Measurements from ENCODE around the gene PRKAG2.
"Not testable (repeated sequence)": the region's sequence is repeated elsewhere in the genome, so short reads cannot be mapped to it uniquely, and the experiment has no call there.

Gene PRKAG2

DNA sequence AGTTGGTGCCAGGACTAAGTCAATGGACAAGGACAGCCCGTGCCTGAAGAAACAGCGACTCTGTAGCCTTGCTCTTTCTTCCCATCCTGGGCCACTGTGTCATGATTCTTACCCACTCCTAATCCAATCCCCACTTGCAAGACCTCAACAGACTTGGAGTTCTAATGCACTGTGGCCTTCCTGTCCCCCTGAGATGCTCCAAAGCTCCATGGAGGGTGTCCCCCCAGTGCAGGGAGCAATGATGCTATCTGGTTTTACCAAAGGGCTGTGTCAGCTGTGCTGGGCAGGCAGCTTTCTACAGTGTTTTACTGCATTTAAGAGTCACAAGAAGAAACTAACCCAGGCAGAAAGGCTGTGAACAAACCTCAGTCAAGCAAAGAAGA is 108.1 kb downstream of the PRKAG2 start:
- no peak for DNase-seq (ENCODE audit: low read depth in 2 of 2)

DNA sequence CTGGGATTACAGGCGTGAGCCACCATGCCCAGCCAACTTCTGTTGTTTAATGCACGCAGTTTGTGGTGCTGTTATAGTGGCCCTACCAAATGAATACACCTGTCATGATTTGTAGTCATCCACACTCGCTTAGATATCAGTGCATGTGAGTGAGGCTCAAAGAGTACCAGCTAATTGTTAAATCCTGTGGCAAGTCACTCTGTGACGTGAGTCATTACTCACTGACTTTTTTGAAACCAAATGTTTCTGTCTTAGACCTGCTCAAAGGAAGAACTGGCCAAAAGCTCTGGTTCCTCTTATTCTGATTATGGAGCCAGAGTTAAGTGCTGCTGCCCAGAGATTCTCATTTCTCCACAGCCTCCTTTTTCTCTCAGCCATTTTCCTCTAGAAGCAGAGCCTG is 109.4 kb downstream of the PRKAG2 start:
- no peak for DNase-seq (ENCODE audit: low read depth in 2 of 2)

DNA sequence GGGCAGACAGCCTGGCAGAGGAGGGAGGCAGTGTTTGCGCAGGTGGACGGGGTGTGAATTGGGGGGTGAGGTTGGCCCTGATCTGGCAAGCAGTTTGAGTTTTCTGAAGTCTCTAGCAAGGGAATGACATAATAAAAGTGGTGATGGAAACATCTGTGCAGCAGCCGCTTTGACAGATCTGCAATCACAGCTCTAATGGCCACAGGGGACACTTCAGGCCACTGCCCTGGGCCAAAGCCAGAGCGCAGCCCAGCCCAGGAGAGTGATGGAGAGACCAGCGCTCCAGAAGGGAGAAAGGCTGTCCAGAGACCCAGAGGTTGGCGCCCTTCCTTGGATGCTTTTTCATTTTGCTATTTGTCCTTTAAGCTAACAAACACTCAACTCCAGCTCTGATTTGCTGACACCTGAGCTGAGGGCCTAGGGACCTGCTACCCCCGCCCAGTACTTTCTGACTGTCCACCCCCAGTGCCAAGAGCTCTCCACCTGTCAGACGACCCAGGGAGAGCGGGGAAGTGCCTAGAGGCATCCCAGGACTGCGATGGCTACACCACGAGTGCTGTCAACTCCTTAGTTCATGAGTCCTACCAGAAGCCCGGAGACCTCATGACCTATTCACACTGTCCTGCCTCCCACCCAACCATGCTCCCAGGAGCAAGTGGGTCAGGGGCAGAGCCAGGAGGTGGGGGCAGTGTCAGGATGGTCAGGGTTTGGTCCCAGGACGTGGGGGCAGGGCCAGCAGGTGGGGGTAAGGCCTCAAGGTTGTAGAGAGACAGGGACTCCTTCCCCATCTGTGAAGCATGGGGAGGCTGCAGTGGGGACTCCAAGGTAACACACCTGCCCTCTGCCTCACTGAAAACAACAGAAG is 112.6 kb downstream of the PRKAG2 start:
- no peak for DNase-seq (ENCODE audit: low read depth in 2 of 2)

DNA sequence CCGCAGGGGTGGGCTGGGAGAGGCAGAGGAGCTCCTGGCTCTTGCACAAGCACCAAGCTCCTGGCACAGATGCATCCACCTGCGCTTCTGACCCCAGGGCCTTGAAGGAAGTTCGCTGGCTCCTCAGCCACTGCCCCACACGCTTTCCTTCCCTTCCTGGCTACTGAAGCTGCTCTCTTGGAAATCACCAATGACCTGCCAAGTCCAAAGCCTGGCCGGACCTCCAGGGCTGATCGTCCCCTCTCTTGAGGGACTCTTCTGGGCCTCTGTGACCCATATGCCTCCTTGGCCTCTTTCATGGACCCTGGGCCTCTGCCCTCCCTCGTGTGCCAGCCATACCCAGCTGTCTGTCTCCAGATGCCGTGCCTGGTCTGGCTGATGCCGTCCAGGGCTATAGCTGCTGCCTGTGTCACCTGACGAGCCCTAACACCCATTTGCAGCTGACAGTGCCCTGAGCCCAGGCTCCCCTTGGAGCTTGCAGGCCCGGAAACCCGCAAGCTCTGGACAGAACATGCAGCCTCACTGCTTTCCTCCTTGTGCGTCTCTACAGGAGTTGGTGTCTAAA is 113.4 kb downstream of the PRKAG2 start:
- DNase-seq (ENCODE audit: low read depth in 2 of 2): no peak

DNA sequence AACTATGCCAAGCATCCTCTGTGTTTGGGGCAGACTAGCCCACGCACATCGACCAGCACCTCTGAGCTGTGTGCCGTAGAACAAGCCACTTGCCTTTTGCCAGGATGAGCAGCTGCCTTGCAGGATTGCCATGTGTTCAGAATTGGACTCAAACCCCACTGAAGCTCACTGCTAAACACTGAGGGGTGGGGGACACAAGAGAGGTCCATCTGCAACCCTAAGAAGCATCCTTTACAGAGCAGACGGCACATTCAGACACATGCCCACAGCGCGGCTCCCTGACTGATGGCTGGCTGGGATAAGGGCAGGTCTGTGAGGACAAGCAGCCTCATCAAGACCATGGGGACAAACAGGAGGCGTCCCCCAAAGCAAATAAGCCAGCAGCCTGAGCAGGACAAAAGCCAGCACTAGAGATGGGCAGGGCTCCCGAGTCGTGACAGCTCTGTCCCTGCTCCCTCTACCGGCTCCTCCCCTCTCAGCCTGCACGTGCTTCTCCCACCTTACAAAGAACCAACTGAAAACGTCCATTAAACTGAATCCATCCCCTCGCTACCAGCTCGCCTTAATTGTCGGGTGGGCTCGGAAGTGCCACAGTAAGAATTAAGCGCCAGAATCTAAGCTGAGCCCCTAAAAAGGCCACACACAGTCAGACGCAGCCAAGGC is 114.2 kb downstream of the PRKAG2 start:
- no peak for DNase-seq (ENCODE audit: low read depth in 2 of 2)

DNA sequence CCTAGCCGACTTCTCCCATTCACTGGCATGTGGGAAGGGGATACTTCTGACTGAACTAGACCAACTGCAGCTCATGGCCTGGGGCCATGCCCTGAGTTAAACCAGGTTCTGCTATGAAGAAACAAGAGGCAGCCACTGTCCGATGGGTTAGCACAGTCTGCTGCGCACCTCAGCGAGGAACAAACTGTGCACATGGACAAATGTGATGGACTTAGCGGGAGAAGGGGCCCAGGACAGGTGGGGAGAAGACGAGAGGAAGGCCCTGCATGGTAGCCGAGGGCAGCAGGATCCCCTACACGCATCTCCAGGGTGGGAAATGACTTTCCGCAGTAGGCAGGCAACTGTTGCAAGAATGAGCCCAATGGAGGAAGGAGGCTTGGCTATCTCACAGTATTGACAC is 115.0 kb downstream of the PRKAG2 start:
- DNase-seq (ENCODE audit: low read depth in 2 of 2): no peak

DNA sequence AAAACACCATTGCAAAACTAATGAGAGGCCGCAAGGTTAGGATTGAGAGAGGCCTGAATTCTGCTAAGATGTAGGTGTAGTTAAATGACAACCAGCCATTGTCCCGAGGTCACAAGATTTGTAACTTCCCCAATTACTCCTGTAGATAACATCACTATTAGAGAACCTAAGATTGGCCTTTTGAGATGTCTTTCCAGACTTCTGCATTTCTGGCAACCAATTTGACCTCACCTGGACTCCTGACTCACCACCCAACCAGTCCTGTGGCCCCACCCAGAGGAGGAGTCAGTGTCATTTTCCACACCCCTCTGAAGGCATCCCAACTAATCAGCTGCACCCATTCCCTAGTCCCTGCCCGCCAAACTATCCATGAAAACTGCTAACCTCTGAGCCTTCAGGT is 115.7 kb downstream of the PRKAG2 start:
- no peak for DNase-seq (ENCODE audit: low read depth in 2 of 2)

DNA sequence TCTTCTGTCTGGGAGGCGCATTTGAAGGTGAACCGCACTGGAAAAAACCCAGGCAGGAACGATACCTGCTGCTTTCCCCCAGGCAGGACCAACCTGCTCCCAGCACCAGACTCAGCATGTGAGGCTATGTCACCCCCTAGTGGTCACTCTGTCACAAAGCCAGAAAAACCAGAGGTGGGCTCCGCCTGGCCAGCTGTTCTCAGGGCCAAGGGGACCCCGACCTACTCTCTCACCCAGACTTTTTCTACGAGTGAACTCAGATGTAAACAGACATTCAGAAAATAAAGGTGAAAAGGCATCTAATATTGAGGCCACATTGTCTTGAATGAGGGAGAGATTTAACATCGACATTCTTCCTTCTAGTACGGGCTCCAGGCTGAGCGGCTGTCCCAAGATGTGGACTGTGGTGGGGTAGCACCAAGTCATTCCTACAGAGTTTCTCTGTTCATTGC is 117.3 kb downstream of the PRKAG2 start:
- DNase-seq (ENCODE audit: low read depth in 2 of 2): peak; percentile 32 to 56

DNA sequence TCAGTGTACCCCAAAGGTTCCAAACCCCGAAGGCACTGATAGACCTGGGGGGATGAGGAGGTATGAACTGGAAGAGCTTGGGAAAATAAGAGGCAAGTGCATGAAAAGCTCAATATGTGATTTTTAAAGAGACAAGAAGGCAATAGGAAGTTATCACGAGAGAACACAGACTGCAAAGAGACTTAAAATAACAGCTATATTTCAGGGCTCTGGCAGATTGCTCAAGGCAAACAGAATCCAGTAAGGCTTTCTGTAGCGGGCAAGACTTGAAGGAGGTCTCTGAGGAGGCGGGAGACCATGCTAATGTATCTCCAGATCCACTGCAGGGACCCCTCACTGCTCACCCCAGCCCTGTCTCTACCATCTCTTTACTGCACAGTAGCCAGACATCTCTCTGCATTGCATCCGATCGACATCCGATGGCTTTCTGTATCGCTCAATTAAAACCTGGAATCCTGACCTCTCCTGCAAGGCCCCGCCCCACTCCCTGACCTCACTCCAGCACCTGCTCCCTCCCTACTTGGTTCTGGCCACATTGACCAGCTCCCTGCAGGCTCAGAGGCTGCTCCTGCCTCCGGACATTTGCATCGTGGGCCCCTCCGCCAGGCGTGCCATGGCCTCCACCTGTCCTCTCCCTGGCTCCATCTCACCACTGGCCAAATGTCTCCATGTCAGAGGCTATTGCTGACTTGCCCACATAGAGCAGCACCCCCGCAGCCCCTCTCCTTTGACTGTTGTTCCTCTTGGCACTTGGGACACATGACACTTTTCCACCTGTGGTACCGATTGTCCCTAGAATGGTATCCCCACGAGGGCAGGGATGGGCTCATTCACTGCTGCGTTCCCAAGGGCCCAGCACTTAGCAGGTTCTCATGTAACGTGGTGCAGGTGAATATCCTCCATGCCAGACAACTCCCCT is 118.0 kb downstream of the PRKAG2 start:
- DNase-seq (ENCODE audit: low read depth in 2 of 2): no peak

DNA sequence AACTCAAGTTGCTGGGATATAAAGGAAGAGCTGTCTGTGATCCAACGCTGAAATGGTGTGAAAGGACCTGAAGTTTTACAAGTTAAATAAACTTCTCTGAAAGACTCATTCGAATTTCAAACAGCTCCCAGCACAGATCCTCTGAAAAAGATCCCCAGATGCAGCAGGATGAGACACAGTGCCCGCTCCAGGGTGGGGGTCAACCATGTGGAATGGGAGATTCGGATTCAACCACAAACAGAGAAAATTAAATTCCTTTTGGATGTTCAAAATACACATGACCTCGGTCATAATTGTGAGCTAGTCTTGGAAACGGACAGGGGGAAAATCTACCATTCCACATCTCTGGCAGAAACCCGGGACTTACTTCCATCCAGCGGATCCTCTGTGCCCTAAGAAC is 119.6 kb downstream of the PRKAG2 start:
- no peak for DNase-seq (ENCODE audit: low read depth in 2 of 2)

DNA sequence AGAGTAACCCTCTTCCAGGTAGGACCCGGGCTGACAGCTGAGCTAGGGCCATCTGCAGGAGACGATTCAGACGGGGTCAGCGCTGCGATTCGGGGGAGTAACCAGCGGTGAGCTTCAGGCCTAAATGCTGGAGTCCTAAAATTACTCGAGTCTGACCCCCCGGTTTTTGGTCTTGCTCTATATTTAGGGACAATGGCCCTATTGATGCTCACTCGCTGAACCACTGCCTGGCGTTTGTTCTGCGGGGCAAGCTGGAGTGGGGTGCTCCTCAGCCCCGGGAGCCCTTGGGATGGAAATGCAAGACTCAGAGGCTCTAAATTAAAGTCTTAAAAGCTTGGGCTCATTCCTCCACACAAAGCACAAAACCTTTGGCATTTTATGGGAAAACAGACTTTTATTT is 120.0 kb downstream of the PRKAG2 start:
- no peak for DNase-seq (ENCODE audit: low read depth in 2 of 2)

DNA sequence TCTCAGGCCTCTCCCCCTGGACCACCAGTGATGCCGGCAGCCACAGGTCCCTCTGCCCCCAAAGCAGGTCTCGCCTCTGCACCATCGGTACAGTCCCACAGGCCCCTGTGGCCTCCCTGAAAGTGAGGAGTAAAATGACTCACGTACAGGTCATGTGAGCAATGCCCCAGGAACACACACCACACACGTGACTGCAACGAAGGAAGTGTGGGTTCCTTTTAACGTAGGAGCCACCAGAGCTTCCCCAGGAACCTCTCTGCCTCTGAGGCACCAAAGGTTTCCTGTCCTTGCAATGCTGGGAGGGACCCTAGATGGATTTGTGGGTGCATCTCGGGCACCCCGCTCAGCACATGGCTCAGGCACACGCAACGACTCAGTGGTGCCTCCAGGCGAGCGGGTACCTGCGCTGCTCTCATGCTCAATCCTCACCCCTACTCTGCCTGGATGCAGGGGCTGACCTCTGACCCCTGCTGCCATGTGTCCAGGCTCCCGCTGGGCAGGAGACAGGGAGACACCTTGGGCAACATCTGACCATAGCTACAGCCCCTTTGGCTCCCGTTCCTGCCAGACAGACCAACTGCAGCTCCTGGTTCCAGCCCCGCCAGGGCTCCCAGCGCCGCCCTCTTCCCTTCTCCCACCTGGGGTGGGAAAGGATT is 120.7 kb downstream of the PRKAG2 start:
- peak; percentile 36 to 49 for DNase-seq (ENCODE audit: low read depth in 2 of 2)

DNA sequence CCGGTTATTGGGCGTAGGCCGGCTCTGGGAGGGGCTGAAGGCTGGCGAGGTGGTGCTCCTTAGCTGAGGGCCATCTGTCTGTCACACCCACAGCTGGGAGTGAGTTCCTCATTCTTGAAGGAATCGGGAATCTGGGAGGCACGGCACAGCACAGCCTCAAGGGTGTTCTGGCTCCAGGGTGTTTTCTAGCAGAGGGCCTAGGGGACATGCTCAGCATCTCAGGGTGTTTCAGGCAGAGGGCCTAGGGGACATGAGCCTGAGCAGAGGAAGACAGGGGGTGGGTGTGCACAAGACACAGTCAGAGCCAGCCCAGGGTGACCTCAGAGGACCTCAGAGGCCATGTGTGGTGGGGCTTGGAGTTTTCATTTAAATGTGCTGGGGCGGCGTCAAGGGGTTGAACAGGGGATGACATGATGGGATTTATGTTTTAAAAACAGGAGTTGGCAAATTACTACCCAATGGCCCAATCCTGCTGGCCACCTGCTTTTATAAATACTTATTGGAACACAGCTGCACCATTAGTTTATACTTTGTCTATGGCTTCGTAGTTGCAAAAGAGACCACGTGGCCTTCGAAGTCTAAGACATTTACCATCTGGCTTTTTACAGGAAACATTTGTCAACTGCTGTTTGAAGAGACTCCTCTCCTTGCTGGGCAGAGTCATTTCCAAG is 121.6 kb downstream of the PRKAG2 start:
- DNase-seq (ENCODE audit: low read depth in 2 of 2): no peak

DNA sequence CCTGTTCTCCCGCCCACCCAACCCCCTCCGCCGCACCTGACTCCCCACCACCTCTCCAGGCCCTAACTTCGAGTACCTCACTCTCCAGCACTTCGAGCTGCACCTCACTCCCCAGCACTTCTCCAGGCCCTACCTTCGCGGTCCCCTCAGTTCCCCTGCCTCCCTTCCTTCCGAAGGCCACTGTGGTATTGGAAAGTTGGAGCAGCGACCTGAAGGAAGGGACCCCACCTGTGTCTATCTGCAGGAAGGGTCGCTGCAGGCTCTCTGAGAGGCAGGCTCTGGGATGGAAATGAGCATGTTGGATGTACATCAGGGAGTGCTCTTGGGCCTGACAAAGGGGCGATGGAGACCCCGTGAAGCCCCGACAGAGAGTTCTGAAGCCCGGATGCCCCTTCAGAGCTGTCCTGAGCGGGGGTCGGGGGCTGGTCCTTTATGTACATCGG is 122.2 kb downstream of the PRKAG2 start:
- no peak for DNase-seq (ENCODE audit: low read depth in 2 of 2)

DNA sequence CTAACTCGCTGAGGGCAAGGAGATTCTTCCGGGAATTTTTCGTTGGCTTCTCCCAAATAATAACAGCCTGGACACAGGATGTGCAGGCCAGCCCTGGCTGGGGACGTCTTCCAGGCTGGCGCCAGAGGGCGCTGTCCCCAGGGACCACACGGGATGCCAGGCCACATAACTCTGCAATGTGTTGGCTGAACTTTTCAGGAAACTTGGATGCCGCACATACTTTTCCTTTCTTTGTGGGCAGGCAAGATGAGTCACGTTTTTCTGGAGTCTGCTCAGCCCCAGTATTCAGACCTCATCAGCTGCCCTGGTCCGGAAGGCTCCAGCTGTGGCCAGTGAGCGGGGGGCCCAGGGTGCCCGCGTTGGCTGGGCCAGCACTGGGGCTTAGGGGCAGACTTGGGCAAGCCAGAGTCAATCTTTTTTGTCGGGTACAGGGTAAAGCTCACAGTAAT is 122.7 kb downstream of the PRKAG2 start:
- no peak for DNase-seq (ENCODE audit: low read depth in 2 of 2)

DNA sequence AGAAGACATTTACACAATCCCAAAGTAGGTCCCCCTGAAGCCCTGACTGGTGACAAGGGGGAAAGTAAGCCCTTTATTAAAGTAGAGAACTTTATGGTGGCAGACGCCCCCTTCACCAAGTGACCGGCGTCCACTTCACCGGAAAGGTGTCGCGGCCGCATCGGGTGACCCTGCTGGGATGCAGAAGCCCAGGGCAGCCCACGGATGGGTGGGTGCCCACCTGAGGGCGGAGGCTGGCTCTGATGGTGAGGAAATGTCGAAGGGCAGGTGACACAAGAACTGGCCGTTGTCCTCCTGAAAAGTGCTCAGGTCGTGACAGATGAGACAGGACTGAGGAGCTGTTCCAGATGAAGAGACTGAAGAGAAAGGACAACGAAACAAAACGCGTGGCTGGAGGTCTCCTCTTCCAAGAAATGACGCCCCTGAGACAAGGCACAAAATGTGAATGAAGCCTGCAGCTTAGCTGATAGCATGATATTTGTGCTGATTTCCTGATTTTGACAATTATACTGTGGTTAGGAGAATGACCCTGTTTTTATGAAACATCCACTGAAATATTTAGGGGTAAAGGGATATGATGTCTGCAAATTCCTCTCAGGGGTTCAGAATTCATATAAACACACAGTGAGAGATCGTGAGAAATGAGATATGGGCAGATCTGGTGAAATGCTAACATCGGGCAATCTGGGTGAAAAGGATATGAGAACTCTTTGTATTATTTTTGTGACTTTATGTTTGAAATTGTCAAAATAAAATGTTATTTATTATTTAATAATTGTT is 123.9 kb downstream of the PRKAG2 start:
- DNase-seq (ENCODE audit: low read depth in 2 of 2): no peak

DNA sequence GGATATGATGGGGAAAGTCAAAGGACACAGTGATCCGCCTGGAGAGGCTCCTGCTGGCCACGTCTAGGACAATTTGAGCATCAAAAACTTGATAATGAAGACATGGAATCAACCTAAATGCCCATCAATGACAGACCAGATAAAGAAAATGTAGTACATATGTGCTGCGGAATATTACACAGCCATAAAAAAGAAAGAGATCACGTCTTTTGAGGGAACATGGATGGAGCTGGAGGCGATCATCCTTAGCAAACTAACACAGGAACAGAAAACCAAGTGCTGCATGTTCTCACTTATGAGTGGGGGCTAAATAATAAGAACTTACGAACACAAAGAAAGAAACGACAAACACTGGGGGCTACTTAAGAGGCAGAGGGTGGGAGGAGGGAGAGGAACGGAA is 124.9 kb downstream of the PRKAG2 start:
- no peak for DNase-seq (ENCODE audit: low read depth in 2 of 2)

DNA sequence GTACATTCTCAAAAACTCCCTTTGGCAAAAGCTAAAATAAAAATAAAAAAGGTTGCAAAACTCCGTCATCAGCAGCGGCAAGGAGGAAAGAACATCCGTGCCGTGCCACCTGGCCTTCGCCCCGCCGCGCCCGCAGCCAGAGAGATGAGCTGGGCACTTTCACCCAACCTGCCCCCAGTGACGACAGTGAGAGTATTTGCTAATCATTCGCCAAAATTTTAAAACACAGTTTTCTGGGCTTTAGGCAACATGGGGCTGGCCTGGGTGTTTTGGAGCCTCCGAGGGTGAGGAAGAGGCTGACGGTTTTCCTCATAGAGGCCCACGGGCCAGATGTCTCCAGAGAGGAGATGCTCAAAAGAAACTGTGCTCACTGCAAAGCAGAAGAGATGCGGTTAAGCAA is 128.2 kb downstream of the PRKAG2 start:
- DNase-seq (ENCODE audit: low read depth in 2 of 2): no peak

DNA sequence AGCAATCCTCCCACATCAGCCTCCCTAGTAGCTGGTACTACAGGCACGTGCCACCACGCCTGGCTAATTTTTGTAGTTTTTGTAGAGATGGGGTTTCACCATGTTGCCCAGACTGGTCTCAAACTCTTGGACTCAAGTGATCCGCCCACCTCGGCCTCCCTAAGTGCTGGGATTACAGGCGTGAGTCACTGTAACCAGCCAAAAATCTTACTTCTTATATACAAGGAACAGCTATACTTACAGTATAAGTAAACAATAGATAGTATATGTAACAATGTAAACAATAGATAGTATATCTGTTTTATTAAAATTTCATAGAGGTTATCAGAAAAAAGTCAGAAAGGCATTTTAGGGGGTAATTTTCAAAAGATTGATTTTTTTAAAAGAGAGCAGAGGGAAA is 128.9 kb downstream of the PRKAG2 start:
- DNase-seq (ENCODE audit: low read depth in 2 of 2): not testable (repeated sequence)

DNA sequence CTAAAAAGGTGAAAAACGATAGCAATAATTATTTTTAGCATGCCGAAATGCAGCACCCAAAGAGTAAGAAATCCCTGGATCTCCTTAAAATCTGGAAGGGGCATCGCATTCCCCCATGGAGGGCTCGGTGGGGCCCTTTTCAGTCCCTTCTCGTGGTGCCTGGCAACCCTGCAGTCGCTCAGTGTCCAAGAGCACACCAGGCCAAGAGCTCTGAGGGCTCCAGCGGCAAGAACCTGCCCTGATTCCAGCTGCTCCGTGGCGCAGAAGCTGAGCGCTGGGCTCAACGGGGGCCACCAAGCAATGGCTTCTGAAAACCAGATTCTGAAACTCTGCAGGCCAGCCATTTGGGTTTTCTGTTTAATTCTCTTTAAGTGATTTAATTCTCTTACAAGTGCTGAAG is 131.2 kb downstream of the PRKAG2 start:
- no peak for DNase-seq (ENCODE audit: low read depth in 2 of 2)
